HG03108 (cell line): Measurements from ENCODE around the gene PDLIM5.

Experiments
- ATAC-seq: cut with Tn5 transposase; IDR thresholded peaks from one replicate; pipeline ENCODE4 v1.9.1; 2021; ENCODE audit warnings: moderate library complexity; ENCODE audit not compliant: unreplicated experiment

The PDLIM5 gene

DNA sequence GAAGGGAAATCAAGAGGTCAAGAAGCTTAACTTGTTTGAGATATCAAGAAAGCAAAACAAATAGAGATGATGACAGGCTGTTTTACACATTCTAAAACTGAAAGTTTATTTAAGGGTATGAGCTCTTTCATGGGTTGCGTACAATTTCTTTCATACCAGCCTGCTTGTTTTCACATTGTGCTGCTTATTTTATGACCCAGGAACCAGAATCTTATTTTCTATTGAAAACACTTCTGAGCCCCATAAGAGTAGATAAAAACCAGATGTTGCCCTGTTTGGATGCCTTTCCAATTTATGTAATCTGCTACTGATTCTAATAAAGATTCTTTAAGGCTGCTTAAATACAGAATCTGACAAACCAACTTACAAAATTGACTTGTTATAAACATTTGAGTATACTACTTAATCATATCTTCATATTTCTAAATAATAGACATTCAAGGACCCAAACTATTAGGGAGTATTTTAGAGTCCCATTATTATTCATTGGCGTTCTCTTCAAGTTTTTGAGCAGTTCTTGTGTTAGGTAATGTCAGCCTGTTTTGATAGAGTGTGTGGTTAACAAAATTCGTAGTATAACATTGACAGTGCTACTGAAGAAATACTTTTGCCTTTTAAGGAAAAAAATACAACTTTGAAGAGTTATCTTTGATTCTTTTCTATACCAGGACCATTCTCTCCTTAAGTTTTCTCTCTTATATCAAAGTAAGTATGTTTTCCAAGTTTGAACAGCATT lies 74.4 kb downstream of the PDLIM5 start:
- ATAC-seq, result no peak

DNA sequence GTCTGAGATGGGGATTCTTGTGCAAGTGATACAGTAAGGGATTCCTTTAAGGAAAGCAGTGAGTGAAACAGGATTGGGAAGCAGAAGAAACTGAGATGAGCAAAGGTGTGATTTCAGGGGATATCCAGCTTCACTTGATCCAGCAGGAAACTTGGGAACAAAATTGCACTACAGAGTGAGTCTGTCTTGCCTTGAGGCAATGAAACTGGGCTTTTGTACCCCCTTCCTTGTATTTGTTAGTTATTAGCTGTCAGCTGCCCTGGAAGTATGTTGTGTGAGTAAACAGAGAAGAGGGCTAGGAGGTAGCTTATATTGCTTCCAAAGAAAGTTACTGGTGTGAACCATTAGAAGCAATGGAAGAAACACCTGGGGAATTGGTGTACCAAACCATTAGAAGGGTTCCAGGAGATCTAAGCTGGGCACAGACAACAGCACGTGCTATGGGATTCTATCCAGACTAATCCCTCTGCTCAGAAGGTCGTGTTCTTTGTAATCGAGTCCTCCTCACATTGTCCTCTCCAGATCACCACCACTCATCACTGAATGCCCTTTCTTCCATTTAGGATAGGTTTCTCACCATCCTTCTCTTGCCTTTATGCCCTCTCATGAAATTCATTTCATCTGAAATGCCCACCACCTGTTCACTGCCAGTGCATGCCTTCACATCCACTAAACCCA lies 76.0 kb downstream of the PDLIM5 start:
- no peak for ATAC-seq

DNA sequence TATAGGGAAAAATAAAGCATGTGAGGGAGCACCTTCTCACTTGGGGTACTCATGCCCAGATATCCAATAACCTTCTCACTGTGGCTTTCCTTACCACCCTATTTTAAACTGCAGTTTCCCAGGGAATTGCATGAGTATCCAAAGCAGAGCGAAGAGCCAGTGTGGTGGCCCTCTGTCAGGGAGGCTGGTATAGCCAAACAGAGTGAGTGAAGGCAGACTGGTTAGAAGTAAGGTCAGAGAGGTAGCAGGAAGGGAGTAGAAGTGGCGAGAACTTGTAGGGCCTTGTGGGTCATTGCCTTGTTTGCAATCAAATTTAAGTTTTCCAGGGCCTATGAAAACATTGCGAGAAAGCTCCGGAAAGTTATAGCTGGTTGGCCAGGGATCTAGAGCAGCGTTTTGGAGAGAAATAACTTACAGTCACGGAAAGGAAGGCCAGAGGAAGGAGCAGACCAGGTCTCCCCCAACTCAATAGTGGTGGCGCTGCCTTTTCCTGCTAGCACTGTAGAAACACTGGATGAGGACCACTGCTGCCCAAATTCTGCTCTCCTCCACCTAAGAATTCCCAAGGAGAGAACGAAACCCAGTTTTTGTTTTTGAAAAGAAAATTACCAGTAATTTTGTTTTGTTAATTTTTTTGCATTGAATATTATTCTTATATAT lies 77.2 kb downstream of the PDLIM5 start:
- no peak for ATAC-seq

DNA sequence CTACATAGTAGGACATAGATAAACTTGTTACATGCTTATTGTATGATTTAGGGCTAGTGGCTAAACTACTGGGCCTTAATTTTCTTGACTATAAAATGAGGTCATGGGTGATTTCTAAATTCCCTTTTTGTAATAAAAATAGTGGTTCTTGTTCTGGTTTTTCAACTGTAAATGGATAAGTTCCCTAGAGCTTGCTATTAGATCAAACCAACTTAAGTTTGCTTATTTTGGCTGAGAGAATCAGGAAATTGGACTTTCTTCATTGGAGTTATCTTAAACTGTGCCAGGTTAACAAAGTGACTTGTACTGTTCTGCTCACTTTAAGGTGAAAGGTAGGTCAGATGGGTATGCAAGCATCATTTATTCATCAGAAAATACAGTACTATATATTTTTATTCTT lies 78.3 kb downstream of the PDLIM5 start:
- no peak for ATAC-seq

DNA sequence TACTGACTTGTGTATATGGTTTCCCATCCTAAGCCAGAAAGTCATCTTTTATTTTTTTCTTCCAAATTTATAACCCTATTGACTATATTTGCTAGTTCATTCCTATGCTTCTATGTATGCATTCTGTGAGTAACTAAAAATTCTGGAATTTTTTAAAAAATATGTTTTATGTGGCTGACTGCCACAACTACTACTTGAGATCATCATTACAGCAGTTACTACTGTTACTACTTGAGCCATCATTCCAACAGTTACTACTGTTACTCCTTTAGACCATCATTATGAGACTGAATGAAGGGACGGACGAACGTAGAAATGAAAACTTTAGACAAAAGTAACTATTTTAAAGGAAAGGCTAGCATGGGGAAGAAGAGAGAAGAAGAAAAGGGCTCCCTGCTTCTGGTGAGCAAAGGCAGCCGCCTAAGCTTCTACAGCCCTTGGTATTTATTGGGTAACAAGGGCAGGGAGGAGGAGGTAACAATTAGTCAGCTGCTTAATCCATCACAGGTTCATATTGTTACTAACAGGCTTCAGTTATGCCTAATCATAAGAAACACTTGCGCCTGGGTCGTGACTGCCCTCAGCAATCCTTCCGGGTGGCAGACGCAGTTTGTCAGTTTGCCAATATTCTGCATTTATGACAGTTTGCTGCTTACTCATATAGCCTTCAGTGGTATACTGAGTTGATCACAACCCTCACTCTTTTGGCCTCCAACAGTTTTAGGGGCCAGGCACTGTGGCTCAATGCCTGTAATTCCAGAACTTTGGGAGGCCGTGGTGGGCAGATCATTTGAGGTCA lies 80.4 kb downstream of the PDLIM5 start:
- no peak for ATAC-seq

DNA sequence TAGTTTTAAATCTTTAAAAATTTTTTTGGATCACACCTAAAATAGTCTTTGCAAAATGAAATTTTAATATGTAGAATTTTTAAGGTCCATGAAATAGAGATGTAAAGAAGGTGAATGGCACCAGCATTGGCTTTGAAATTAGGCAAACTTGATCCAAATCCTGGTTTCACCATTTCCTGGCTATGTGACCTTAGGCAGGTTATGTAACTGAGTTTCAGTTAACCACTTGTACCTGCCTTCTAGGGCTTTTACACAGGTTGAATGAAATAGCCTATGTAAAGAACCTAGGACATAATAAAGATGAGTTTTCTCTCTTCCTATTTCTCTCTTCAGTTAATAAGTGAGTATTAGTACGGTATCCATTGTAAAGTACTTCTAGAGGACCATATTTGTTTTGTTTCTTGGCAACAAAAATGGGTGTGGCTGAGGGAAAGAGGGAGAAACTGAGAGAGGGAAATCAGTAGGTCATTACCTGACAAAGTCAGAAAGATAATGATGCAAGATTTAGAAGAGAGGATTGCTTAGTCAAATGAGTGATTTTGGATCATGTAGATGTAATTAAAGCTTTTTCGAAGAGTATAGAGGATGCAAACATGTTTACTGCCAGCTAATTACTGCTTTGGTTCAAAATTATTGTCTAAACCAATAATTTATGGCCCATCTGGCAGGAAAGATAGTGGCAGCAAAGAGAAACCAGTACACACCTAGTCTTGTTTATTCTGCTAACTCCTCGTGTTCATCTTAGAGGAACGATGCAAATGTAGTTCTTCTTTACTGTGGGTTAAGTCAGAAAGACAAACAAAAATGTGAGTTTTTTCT lies 81.9 kb downstream of the PDLIM5 start:
- ATAC-seq, result no peak

DNA sequence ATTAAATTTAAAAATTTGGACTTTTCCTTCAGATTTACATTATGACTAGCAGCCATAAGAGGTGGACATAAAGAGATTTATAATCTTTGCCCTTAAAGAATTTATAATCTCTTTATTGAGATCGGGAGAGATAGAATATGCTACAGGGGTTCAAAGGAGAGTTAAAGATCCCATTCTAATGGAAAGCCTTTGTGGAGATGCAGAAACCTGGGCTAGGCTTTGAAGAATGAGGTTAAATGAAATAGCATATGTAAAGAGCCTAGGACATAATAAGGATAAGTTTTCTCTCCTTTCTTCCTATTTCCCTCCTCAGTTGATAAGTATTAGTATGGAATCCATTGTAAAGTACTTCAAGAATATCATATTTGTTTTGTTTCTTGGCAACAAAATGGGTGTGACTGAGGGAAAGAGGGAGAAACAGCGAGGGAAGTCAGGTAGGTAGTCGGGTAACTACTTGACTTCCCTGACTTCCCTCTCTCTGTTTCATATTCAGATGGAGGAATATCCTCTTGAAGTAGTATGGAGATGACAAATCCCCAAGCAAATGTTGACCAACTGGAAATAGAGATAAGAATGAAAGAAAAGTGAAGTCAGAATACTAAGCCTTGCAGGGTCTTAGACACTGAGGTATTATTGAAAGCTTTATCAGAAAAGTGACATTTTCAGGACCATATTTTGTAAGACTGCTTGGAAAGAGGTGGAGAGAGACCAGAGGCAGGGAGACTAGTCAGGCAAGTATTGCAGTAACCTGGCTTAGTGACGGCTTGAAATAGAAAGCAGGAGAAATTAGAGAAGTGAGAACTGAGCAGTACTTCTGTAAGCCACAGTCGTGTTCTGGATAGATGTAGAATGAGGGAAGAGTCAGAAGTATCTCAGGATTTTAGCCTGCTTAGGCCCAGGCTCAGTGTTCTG lies 82.9 kb downstream of the PDLIM5 start:
- ATAC-seq, result peak; percentile 85

DNA sequence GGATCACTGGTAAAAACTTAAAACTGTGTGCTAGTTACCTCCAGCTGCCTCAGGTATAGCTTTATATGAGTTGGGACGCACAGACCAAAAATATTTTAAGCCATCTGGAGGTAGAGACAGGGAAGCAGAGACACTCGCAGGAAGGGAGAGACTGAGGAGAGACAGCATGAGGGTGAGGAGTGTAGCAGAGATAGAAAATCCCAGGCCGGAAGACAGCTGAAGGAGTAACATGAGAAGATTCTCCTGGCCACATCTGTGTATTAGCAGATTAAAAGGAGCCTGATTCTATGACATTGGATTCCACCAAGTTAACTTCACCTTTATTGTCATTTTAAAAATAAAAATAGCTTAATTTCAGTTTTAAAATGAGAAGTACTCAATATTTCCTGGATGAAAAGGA lies 84.3 kb downstream of the PDLIM5 start:
- no peak for ATAC-seq

DNA sequence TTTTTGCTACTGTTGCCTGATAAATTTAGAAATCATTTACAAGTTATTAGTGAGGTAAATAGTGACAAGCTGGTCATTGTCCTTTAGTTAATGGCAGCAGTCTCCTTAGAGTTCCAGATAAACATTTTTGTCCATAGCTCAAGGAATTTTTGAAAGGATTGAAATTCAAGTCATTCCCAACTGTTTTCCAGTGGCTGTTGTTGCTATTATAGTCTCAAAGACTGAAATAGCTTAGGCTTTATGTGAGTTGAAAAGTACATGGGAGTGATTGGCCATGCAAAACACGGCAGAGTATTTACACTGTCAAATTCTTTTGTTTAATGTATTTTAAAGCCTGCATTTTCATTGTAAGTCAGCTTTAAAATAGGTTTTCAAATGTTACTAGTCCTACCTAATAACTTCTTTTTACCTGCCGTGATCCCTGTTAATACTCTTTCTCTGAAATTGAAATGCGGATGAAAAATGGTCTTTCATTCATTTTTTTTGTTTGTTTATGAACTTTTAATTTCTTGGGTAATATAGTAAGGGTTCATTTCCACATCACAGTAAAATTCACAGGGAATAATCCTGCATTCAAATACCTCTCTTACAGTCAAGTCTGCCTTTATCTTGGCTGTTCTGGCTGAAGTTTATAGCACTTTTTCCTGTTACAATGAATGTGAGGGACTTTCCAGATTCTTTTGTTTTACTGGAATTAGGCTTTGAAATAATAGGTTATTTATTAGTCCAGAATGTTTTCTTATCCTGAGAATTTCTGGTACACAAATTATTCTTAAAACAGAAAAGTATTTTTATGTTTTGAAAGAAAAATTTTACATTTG lies 85.1 kb downstream of the PDLIM5 start:
- ATAC-seq, result no peak

DNA sequence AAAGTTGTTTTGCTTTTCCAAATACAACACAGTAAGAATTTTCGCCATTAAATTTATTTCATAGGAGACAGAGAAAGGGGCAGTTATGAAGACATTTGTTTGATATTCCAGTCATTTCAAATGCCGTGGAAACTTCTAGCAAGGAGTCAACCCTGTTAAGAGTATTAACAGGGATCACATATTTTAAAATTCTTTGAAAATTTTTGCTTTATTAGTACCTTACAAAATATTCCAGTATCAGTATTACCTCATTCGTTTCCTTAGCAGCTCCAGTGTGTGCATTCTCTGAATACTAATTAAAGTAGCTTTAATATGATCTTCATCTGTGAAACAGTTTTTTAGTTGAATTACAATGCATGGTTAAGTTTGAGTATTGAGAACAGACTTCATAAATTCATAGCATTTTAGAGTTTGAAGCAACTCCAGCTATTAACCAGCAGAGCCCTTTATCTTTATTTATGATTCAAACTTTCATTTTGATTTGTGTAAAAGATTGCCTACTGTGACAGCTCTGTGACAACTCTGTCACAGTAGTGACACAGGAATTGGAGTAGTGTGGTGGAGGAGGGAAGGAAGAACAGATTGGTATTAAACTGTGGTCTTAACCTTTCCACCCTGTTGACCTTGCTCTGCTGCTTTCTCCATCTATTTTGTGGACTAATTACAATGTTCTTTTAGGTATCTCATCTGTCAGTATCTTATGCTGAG lies 86.3 kb downstream of the PDLIM5 start:
- ATAC-seq, result no peak

DNA sequence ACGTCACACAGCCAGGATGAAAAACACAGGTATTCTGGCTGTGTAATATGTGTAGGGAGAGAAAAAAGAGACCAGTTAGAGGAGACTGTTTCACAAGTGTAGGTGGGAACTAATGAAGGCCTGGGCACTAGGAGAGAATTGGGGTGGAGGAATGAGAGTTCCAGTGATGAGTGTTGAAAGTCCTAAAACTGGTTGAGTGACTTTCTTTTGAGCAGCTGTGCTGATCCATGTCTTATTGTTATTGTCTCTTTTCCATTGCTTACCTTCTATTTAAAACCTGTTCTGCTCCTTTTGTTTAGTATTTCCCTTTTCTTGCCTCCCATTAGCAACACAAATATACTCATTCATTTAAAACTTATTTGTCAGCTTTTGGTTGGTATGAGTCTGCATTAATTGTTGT lies 88.7 kb downstream of the PDLIM5 start:
- ATAC-seq, result no peak

DNA sequence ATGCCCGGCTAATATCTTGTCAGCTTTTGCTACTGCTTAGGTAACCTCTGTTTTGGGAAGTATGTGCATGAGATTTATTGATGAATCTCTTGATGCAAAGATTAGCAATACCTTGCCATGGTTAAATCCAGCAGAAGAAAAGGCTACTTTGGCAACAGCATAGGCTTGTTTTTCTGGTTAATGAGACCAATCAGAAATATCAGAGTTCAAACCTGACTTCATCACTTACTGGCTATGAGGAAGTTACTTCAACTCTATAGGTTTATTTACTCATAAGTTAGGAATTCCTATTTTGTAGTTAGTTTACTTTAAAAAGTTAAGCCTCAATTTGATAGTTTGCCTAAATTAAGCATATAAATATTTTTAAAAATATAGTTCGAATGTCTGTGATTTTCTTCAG lies 93.1 kb downstream of the PDLIM5 start:
- ATAC-seq, result no peak

DNA sequence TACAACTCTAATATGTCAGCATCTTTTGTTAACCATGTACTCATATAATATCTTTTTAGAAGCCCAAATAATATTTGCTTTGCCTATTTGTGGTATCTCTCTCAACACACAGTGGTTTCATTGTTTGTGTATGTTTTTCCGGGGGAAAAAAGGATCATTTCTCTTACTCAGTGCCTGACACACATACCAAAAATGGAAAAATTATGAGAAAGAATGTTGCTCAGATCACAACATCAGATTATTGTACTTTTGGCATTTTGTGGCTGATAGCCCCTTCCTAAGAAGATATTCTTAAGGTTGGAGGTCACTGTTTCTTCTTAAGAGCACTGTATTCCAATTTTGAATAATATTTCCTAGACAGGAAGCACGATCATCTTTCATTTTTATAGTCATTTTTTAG lies 93.6 kb downstream of the PDLIM5 start:
- ATAC-seq, result no peak

DNA sequence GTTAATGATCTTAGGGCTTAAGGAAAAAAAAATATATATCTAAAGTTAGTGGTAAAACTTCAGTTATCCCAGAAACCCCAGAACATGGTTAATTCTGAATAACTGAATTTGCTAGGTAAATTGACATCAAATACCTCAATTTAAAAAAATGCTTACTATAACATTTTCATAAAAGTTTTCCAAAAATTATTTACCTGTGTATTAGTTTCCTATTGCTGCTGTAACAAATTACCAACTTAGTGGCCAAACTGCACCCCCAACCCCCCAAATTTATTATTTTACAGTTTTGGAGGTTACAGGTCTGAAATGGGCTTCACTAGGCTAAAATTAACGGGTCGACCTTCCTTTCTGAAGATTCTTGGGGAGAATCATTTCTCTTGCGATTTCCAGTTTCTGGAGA lies 95.2 kb downstream of the PDLIM5 start:
- no peak for ATAC-seq

DNA sequence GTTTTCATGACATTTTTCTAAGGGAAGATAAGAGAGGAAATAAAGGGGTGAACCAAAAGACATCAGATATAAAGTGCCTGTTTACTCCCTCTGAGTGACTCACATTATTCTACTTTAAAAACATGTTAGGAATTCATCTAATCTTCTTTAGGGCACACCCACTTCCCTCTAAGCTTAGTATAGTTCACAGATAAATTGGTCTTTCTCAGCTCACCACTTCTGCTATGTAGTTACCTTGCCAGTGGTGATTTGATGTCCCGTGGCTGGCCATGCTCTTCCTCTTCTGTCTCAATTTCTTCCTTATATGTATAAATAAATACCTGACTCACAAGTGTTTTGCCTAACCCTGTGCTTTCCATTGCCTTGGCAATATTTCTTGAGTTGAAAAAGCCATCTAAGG lies 96.8 kb downstream of the PDLIM5 start:
- ATAC-seq, result no peak

DNA sequence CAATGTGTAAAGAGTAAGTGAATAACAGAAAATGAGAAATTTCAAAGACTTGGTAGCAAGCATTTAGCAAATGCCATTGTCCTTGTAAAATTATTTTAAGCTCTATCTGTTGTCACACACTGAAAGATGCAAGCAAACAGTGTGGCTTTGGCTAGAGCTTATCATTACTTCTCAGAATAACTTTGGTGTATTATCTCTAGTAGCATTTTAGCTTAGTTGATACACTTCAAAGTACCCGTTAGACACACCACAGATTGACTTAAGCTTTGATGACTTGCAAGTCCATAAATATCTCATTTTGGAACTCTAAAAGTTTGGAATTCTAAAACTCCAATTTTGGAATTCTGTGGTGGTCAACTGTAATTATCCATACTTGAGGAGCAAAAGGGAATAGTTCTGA lies 98.6 kb downstream of the PDLIM5 start:
- ATAC-seq, result no peak

DNA sequence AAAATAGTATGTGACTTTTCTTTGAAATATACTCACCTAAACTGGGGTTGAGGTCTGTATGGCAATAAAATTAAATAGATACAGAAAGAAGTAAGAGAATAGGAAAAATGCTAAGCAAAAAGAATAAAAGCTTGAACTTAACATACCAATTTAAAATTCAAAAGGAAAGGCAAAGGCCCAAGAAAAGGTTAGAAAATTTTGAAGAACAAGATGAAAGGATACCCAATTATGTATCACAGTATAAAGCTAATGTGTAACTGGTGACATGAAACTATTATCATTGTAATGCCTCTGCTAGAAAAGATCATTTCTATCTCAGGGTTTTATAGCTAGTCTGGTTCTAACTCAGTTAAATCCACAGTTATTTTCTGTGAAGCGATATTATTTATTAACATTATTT lies 99.1 kb downstream of the PDLIM5 start:
- ATAC-seq, result no peak
